Lower lobe of right lung (tissue), 2 donors: ENCODE data around the gene CTNND2. TPM values are rescaled to one million over a fixed set of nuclear protein-coding genes. Genes with fewer than 3 reads are reported as not detected.

Experiments used
- ATAC-seq, 2 donors: fragments of 200-7000 bp; cut with Tn5 transposase; one replicate each; pipeline ENCODE4 v1.9.1; 2020 to 2022; ENCODE audit warnings: mild to moderate bottlenecking in 2 of 2, moderate library complexity in 2 of 2
- DNase-seq: peaks from one replicate; pipeline ENCODE4 v3.0.0-alpha.2; 2020
- H3K27ac ChIP-seq: fragments of 200-600 bp; one replicate; pipeline ENCODE4 v1.8.0; 2022
- H3K27me3 ChIP-seq: fragments of 200-600 bp; one replicate; pipeline ENCODE4 v1.8.0; 2022; ENCODE audit warnings: low read depth
- H3K36me3 ChIP-seq: fragments of 200-600 bp; one replicate; pipeline ENCODE4 v1.8.0; 2022; ENCODE audit warnings: mild to moderate bottlenecking
- H3K4me1 ChIP-seq: fragments of 200-600 bp; one replicate; pipeline ENCODE4 v1.8.0; 2022
- H3K4me3 ChIP-seq: fragments of 200-600 bp; one replicate; pipeline ENCODE4 v1.8.0; 2022; ENCODE audit warnings: mild to moderate bottlenecking
- H3K9me3 ChIP-seq: fragments of 200-600 bp; one replicate; pipeline ENCODE4 v1.8.0; 2022
- intact Hi-C: fragments of 100-400 bp; cut with DNase I; formaldehyde crosslinking; loops from one replicate; pipeline ENCODE4 v1.11.0; 2022
- total RNA-seq: library from RNA; stranded (reverse); fragmentation: NEBNext Ultra II Directional; extraction: Animal tissue kit (Norgen Biotek cat#: 25700); gene quantifications from one replicate; pipeline ENCODE4 v1.2.1, GENCODE V29; 2021
- TF ChIP-seq, protein P1 (sequence below): fragments of 200-600 bp; IDR thresholded peaks from one replicate; pipeline ENCODE4 v1.8.0; 2022; ENCODE audit warnings: antibody characterized with exemption, mild to moderate bottlenecking
- donor health status: DM: no; HTN: yes; CAD: no; lungs with severe emphysema.

Gene CTNND2
- total RNA-seq, 1 donor from 2014 or later: 6.0 TPM

DNA sequence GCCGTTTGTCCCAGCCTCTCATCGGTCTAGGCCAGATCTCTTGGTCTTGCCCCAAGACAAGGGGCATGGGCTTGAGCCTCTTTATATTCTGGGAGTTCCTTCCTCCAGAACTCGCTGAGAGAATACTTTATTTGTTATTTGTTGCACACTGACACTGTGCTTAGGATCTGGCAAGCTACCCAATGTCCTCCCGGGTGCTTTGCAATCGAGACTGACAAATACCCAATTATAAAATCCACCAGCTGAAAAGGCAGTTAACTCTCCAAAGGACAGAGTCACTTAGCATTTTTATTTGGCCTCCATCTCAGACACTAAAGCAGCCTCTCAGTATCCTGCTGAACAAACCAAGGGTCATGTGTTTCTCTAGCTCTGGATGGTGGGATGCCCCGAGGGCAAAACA, 643.0 kb downstream of the CTNND2 start:
- intact Hi-C loops: no loop called here
- Histone ChIP-seq H3K36me3 (no peaks in the 10 kb centered on the region), H3K27ac (no peak overlapping the region), H3K4me3 (no peak overlapping the region), H3K9me3 (no peaks in the 10 kb centered on the region), H3K27me3 (no peaks in the 10 kb centered on the region), H3K4me1 (no peaks in the 10 kb centered on the region)
- DNase-seq: no peak
- ATAC-seq: no peak
- TF ChIP-seq, protein P1, sequence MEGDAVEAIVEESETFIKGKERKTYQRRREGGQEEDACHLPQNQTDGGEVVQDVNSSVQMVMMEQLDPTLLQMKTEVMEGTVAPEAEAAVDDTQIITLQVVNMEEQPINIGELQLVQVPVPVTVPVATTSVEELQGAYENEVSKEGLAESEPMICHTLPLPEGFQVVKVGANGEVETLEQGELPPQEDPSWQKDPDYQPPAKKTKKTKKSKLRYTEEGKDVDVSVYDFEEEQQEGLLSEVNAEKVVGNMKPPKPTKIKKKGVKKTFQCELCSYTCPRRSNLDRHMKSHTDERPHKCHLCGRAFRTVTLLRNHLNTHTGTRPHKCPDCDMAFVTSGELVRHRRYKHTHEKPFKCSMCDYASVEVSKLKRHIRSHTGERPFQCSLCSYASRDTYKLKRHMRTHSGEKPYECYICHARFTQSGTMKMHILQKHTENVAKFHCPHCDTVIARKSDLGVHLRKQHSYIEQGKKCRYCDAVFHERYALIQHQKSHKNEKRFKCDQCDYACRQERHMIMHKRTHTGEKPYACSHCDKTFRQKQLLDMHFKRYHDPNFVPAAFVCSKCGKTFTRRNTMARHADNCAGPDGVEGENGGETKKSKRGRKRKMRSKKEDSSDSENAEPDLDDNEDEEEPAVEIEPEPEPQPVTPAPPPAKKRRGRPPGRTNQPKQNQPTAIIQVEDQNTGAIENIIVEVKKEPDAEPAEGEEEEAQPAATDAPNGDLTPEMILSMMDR: no peak

DNA sequence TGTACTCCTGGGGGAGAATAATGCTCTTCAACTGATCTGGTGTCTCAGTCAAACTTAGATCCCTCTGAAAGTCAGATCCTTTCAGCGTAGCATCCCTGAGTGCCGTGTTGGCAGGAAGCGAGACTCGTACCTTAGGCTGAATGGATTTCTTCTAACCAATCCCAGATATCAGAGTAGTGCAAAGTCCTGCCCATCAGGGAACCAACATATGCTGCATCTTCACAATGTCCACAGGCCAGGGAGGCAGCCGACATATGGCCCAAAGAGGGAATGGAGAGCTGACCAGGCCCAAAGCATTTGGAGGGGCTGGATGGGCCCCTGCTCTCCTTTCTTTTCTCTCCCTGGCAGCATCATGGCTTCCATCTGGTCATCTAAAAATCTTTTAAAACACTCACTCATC, 646.2 kb downstream of the CTNND2 start:
- no peak overlapping the region for H3K27ac ChIP-seq
- no peaks in the 10 kb centered on the region for H3K36me3 ChIP-seq
- ATAC-seq: no peak
- intact Hi-C loops: no loop called here
- no peaks in the 10 kb centered on the region for H3K9me3 ChIP-seq
- no peak for DNase-seq
- no peaks in the 10 kb centered on the region for H3K4me1 ChIP-seq
- H3K4me3 ChIP-seq: no peak overlapping the region
- no peaks in the 10 kb centered on the region for H3K27me3 ChIP-seq
- TF ChIP-seq, protein P1: no peak

DNA sequence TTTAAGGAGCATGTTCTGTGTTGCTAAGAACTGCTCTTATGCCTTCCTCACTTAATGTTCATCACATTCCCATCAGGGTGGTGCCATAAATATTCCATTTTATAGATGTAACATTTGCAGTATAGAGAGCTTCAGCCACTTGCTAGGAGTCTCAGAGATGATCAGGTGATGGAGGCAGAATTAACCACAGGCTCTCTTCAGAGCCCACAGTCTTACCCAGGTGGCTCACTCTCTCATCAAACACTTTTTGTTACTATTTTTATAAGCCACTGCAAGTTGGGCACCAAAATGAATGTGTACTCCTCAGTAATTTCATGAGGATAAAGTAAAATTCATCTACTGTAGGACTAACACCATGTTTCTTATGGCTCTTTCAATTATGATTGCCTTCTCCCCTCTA, 651.7 kb downstream of the CTNND2 start:
- Histone ChIP-seq H3K36me3 (no peaks in the 10 kb centered on the region), H3K27me3 (no peaks in the 10 kb centered on the region), H3K27ac (no peak overlapping the region), H3K9me3 (no peaks in the 10 kb centered on the region), H3K4me3 (no peak overlapping the region), H3K4me1 (no peaks in the 10 kb centered on the region)
- DNase-seq: no peak
- ATAC-seq: no peak
- TF ChIP-seq, protein P1: no peak
- intact Hi-C loops: no loop called here

DNA sequence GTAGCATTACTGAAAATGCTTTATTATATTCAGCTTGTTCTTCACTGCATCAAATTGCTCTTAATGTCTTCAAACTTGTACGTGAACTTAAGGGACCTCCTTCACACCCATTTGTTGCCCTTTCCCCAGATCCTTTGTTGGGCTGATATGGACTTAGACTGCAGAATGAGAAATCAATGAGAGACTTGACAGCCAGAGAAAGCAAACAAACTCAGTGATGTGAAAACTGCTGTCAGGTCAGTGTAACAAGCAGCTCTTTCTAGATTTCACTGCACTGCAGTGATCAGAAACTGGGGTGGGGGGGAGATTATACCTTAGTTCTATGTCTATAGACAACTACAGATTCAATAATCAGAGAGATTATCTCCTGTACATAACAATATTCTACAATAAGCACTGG, 652.2 kb downstream of the CTNND2 start:
- Histone ChIP-seq H3K4me1 (no peaks in the 10 kb centered on the region), H3K36me3 (no peaks in the 10 kb centered on the region), H3K27me3 (no peaks in the 10 kb centered on the region), H3K4me3 (no peak overlapping the region), H3K9me3 (no peaks in the 10 kb centered on the region), H3K27ac (no peak overlapping the region)
- TF ChIP-seq, protein P1: no peak
- ATAC-seq (no peak), DNase-seq (no peak)
- intact Hi-C loops: no loop called here

DNA sequence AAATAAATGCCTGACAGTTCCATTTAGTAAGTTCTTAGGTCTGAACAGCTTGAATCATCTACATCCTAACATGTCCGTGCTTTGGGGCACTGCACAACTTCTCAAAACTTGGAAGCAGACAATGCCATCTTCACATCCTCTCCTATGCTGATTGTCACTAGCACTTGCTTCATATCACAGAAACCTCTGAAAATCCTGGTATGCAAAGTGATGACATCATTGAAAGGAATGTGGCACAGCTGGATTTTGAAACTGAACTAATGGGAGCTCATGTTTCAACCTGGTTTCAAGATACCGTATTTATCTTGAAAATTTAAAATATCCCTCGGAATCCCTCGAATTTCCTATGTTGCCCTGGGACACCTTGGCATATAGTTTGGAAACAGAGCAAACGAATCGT, 653.0 kb downstream of the CTNND2 start:
- Histone ChIP-seq H3K4me1 (no peaks in the 10 kb centered on the region), H3K9me3 (no peaks in the 10 kb centered on the region), H3K27ac (no peak overlapping the region), H3K27me3 (no peaks in the 10 kb centered on the region), H3K36me3 (no peaks in the 10 kb centered on the region), H3K4me3 (no peak overlapping the region)
- DNase-seq: no peak
- TF ChIP-seq, protein P1: no peak
- peak in 1 of 2 donors; percentile 51 for ATAC-seq
- intact Hi-C loops: no loop called here

DNA sequence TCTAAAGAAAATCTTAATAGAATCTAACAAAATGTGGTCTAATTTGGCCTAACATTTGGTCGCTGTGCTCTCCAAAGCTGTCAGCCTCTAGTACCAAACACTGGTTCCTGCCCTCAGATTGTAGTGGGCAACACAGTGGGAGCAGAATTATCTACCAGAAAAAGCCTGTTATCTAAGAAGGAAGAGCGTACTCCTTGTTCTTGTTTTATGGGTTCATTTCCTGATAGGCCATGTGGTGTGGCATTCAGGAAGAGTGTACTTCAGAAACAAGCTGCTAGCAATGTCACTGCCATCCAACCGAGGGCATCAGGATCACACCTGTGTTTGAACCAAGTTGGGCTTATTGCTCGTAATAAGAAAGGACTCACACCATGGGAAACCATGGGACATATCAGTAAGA, 655.3 kb downstream of the CTNND2 start:
- Histone ChIP-seq H3K4me1 (no peaks in the 10 kb centered on the region), H3K27ac (no peak overlapping the region), H3K4me3 (no peak overlapping the region), H3K36me3 (no peaks in the 10 kb centered on the region), H3K27me3 (no peaks in the 10 kb centered on the region), H3K9me3 (no peaks in the 10 kb centered on the region)
- intact Hi-C loops: no loop called here
- TF ChIP-seq, protein P1: no peak
- no peak for ATAC-seq
- DNase-seq: no peak
